Caco-2 (cell line): Measurements from ENCODE around the gene CBX2. TPM values are rescaled to one million over a fixed set of nuclear protein-coding genes. Genes with fewer than 3 reads are reported as not detected.
A peak's percentile ranks its signal among the peaks of the same experiment; 100 is the strongest.

Experiments used
- BruUV-seq: library from RNA; stranded (reverse); fragments of 400-500 nt; replicated peaks from 2 replicates; lab custom pipeline; 2021; lab: Mats Ljungman, UMichigan
- CTCF ChIA-PET: fragments of 300-600 bp; sonication (Branson Sonifier 250); formaldehyde crosslinking; loops from one replicate; lab custom pipeline; 2022; ENCODE audit warnings: antibody characterized with exemption; lab: Charles Lee
- POLR2A ChIA-PET: fragments of 300-600 bp; sonication (Branson Sonifier 250); formaldehyde crosslinking; loops from one replicate; lab custom pipeline; 2022; ENCODE audit warnings: antibody characterized with exemption; lab: Charles Lee
- DNase-seq, 2 experiments: peaks; one replicate each; pipeline versions ENCODE4 v3.0.0 to v3.0.0-alpha.2; 2020 to 2022
- H3K27me3 ChIP-seq: replicated peaks from 2 replicates; pipeline ENCODE4 v1.6.0; 2011; ENCODE audit warnings: low read length; ENCODE audit not compliant: control insufficient read depth, insufficient read depth
- H3K36me3 ChIP-seq: 2 replicates; pipeline ENCODE4 v1.5.1; 2011; ENCODE audit warnings: low read length; ENCODE audit not compliant: control insufficient read depth, insufficient read depth
- H3K4me1 ChIP-seq: fragments of 250-450 bp; sonication (Bioruptor Pico); 2 replicates; pipeline ENCODE4 v1.5.1; 2020; ENCODE audit warnings: mild to moderate bottlenecking
- H3K4me3 ChIP-seq: 2 replicates; pipeline ENCODE4 v1.5.1; 2011; ENCODE audit warnings: low read depth, mild to moderate bottlenecking, control low read depth, low read length
- H3K9me3 ChIP-seq: fragments of 250-450 bp; sonication (Bioruptor Pico); 2 replicates; pipeline ENCODE4 v1.5.1; 2020; ENCODE audit warnings: mild to moderate bottlenecking, moderate library complexity
- H3K27ac Mint-ChIP-seq: one replicate; pipeline ENCODE4 v1.8.0; 2022; ENCODE audit warnings: mixed read lengths; ENCODE audit not compliant: unreplicated experiment
- H3K27me3 Mint-ChIP-seq: one replicate; pipeline ENCODE4 v1.8.0; 2022; ENCODE audit warnings: mixed read lengths; ENCODE audit not compliant: insufficient read depth, unreplicated experiment
- H3K36me3 Mint-ChIP-seq: one replicate; pipeline ENCODE4 v1.8.0; 2022; ENCODE audit warnings: mild to moderate bottlenecking, mixed read lengths; ENCODE audit not compliant: insufficient read depth, unreplicated experiment
- H3K4me1 Mint-ChIP-seq: one replicate; pipeline ENCODE4 v1.8.0; 2022; ENCODE audit warnings: low read depth, mixed read lengths; ENCODE audit not compliant: unreplicated experiment
- H3K4me3 Mint-ChIP-seq: one replicate; pipeline ENCODE4 v1.8.0; 2022; ENCODE audit warnings: mild to moderate bottlenecking, moderate library complexity, mixed read lengths; ENCODE audit not compliant: unreplicated experiment
- H3K9me3 Mint-ChIP-seq: one replicate; pipeline ENCODE4 v1.8.0; 2022; ENCODE audit warnings: mixed read lengths; ENCODE audit not compliant: unreplicated experiment
- CTCF ChIP-seq, 2 experiments: fragments of 200-600 bp in 1 of 2; IDR thresholded peaks; 1 replicate in 1 of 2; 2 replicates in 1 of 2; pipeline versions ENCODE4 v1.5.1 to v1.8.0; 2011 to 2022; ENCODE audit warnings: antibody characterized with exemption in 1 of 2, control low read depth in 1 of 2, inconsistent platforms in 1 of 2, low read depth in 1 of 2, low read length in 1 of 2, mild to moderate bottlenecking in 1 of 2, moderate library complexity in 1 of 2; ENCODE audit not compliant: insufficient read depth in 1 of 2, severe bottlenecking in 1 of 2, unreplicated experiment in 1 of 2
- intact Hi-C: fragments of 100-400 bp; cut with micrococcal nuclease; formaldehyde crosslinking; loops from one replicate; pipeline ENCODE4 v1.10.0; 2022; ENCODE audit not compliant: unreplicated experiment
- total RNA-seq: library from RNA; stranded (reverse); gene quantifications from 2 replicates; pipeline ENCODE4 v1.2.3, GENCODE V29; 2022

Gene CBX2
- total RNA-seq, 1 experiment from 2014 or later = 52.8 TPM

DNA sequence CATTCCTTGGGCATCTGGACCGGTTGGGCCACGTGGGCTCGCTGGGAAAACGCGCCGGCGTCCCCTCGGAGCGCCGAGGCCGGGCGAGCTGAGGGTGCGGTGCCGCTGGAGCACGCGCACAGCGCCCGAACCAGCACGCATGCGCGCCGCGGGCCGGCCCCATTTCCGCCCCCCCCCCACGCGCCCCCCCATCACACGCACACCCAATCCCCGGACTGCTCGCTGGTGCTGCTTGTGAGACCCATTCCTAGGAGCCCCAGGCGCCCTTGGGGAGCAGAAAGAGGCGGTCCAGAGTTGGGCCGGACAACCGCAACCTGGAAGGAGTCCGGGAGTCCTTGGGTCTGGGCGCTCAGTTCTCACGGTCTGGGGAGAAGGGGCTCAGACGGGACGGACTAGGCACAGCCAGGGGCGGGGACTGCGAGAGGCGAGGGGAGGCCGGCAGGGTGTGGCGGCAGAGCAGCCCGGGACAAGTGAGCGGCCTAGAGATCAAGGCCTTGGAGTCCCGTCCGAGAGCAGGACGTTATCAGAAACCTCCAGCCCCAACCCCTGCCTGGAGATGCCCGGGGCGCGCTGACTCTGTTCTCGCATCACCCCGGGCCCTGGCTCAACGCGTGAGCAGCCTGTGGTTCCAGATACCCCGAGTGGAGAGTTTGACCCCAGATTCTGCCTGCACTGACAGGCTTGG is 24.9 kb downstream of the CBX2 start:
- Histone ChIP-seq H3K36me3 (no peaks in the 10 kb centered on the region), H3K4me1 (peaks cover 32% of the 10 kb centered on the region), H3K9me3 (no peaks in the 10 kb centered on the region), H3K4me3 (no peak overlapping the region), H3K27me3 (no peaks in the 10 kb centered on the region)
- no TSS peak for BruUV-seq
- intact Hi-C loops = loop anchor here (5.0 kb wide), 1 partner anchor 34 kb away; the partner anchor contains the start of gene CBX4
- CTCF ChIA-PET = interaction anchor here (0.7 to 1.5 kb wide), 3 partner anchors 57 to 62 kb away, joined by 3 to 5 read pairs (median 4); no protein-coding TSS in a partner anchor
- H3K27ac Mint-ChIP-seq = peak overlapping the region; percentile 51
- no peak for TF ChIP-seq CTCF (IDR thresholded peaks at IDR 0.05; ENCODE audit: insufficient read depth in 1 of 2, low read depth in 1 of 2, low read length in 1 of 2, severe bottlenecking in 1 of 2, unreplicated experiment in 1 of 2)
- H3K4me1 Mint-ChIP-seq = peaks cover 23% of the 10 kb centered on the region
- no peaks in the 10 kb centered on the region for H3K27me3 Mint-ChIP-seq
- peak overlapping the region; percentile 84 for H3K4me3 Mint-ChIP-seq
- DNase-seq = no peak
- POLR2A ChIA-PET = interaction anchor here (1.4 kb wide), 2 partner anchors 36 to 38 kb away, joined by 3 to 5 read pairs; partner anchors contain the start of gene CBX4
- no peaks in the 10 kb centered on the region for H3K9me3 Mint-ChIP-seq
- H3K36me3 Mint-ChIP-seq = peaks cover 11% of the 10 kb centered on the region

DNA sequence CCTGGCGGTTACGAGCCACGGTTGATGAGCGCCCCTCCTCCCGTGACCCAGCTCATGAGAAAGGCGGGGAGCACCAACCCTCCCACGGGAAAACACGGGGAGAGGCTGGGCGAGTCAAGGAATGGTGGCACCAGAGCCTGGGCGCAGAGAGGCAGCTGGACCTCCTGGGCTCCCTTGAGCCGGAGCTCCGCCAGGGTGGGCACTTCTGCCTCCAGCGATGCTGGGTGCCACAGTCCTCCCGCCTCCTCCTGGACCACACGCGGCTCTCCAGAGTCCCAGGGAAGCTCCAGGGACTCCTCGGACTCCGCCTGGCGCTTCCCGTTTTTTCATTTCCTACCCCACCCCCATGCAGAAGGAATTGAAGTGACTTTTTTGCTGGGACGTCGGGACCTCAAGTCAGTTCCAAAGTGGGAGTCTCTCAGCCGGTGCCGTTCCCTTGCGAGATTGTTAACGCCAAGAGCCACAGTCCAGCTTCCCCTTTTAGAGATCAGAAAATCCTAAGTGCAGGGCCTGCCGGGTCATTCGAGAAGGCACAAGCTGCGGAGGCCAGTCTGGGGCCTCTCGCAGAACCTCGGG is 25.6 kb downstream of the CBX2 start:
- H3K4me1 ChIP-seq = peaks cover 26% of the 10 kb centered on the region
- no peak for DNase-seq
- H3K27me3 Mint-ChIP-seq = no peaks in the 10 kb centered on the region
- peaks cover 23% of the 10 kb centered on the region for H3K4me1 Mint-ChIP-seq
- H3K9me3 ChIP-seq = no peaks in the 10 kb centered on the region
- peak overlapping the region; percentile 61 for H3K4me3 ChIP-seq
- peak overlapping the region; percentile 51 for H3K27ac Mint-ChIP-seq
- no peaks in the 10 kb centered on the region for H3K27me3 ChIP-seq
- CTCF ChIA-PET = interaction anchor here (0.7 to 1.5 kb wide), 4 partner anchors 58 to 113 kb away, joined by 3 to 5 read pairs (median 4); no protein-coding TSS in a partner anchor
- BruUV-seq = TSS peak; percentile 21
- POLR2A ChIA-PET = interaction anchor here (0.8 to 1.4 kb wide), 3 partner anchors 35 to 190 kb away, joined by 3 to 7 read pairs (median 5); partner anchors contain the start of gene CBX4
- TF ChIP-seq CTCF (IDR thresholded peaks at IDR 0.05; ENCODE audit: insufficient read depth in 1 of 2, low read depth in 1 of 2, low read length in 1 of 2, severe bottlenecking in 1 of 2, unreplicated experiment in 1 of 2) = no peak
- H3K4me3 Mint-ChIP-seq = peak overlapping the region; percentile 84
- no peaks in the 10 kb centered on the region for H3K36me3 ChIP-seq
- intact Hi-C loops = loop anchor here (5.0 kb wide), 1 partner anchor 34 kb away; the partner anchor contains the start of gene CBX4
- no peaks in the 10 kb centered on the region for H3K9me3 Mint-ChIP-seq
- H3K36me3 Mint-ChIP-seq = peaks cover 11% of the 10 kb centered on the region
